Astrocyte of the hippocampus (primary cell): Measurements from ENCODE around the gene PNKD.

ENCODE experiments used
- DNase-seq: peaks from one replicate; pipeline ENCODE4 v3.0.0; 2011; ENCODE audit warnings: low read depth, low spot score

The PNKD gene

GRCh38 chr2:218317835-218318234 lies 47.5 kb downstream of the PNKD start:
- DNase-seq: no peak

GRCh38 chr2:218318241-218318640 lies 47.9 kb downstream of the PNKD start:
- DNase-seq: no peak

GRCh38 chr2:218319813-218320365 lies 49.6 kb downstream of the PNKD start:
- DNase-seq: no peak

- DNase-seq: no peak
Observed at GRCh38 chr2:218320704-218321336, 50.5 kb downstream of the PNKD start.

GRCh38 chr2:218322768-218323525 lies 52.6 kb downstream of the PNKD start:
- DNase-seq: peak; percentile 83

- peak; percentile 57 for DNase-seq
Observed at GRCh38 chr2:218323526-218324472, 53.5 kb downstream of the PNKD start.

GRCh38 chr2:218325566-218326160 lies 55.3 kb downstream of the PNKD start:
- DNase-seq: no peak

GRCh38 chr2:218326315-218326714 lies 56.0 kb downstream of the PNKD start:
- no peak for DNase-seq

- no peak for DNase-seq
Observed at GRCh38 chr2:218327451-218328210, 57.3 kb downstream of the PNKD start.

GRCh38 chr2:218328294-218328693 lies 58.0 kb downstream of the PNKD start:
- no peak for DNase-seq

GRCh38 chr2:218329027-218329825 lies 58.9 kb downstream of the PNKD start:
- no peak for DNase-seq

GRCh38 chr2:218329826-218330593 lies 59.7 kb downstream of the PNKD start:
- no peak for DNase-seq

- no peak for DNase-seq
Observed at GRCh38 chr2:218331745-218332144, 61.4 kb downstream of the PNKD start.

GRCh38 chr2:218332288-218332687 lies 62.0 kb downstream of the PNKD start:
- no peak for DNase-seq

GRCh38 chr2:218332920-218333645 lies 62.8 kb downstream of the PNKD start:
- no peak for DNase-seq

GRCh38 chr2:218334531-218334930 lies 64.2 kb downstream of the PNKD start:
- DNase-seq: no peak

GRCh38 chr2:218340656-218341055 lies 70.3 kb downstream of the PNKD start:
- no peak for DNase-seq

GRCh38 chr2:218341381-218341780 lies 71.1 kb downstream of the PNKD start:
- DNase-seq: no peak
